GM18517 (cell line): ENCODE results near the gene RNGTT.
"Not testable (repeated sequence)": the region's sequence is repeated elsewhere in the genome, so short reads cannot be mapped to it uniquely, and the experiment has no call there.

Experiments used
- ATAC-seq: cut with Tn5 transposase; IDR thresholded peaks from one replicate; pipeline ENCODE4 v1.9.1; 2021; ENCODE audit warnings: mild to moderate bottlenecking, moderate library complexity; ENCODE audit not compliant: unreplicated experiment

RNGTT gene

GRCh38 chr6:88825856-88826255, 137.6 kb downstream of the RNGTT start:
- ATAC-seq = no peak

DNA sequence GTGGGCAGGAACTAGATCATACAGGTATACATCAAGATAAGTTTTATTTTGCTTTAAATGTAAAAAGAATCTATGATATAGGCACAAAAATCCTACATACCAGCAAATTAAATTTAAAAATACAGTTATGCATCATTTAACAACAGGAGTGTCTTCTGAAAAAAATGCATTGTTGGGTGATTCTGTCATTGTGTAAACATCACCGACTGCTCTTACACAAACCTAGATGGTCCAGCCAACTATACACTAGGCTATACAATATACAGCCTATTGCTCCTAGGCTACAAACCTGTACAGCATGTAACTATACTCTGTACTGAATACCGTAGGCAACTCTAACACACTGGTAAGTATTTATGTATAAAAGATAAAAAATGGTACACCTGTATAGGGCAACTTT, 139.4 kb downstream of the RNGTT start:
- no peak for ATAC-seq

DNA sequence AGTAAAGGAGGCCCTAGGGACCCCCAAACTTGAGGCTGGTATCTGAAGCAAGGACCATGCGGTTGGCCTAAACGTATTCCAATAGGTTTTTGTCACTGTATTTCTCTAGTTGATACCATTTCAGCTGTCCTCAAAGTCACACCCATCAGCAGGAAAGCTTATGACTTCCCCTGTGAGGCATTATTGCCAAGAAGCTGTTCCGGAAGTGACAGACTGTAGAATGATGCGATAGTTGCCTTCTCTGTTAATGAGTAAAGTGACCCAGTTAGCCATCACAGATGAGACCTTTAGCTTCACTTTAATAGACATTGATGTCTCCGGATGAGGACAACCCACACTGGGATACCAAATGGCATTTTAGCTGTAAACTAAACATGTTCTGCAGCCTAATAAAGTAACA, 147.9 kb downstream of the RNGTT start:
- no peak for ATAC-seq

DNA sequence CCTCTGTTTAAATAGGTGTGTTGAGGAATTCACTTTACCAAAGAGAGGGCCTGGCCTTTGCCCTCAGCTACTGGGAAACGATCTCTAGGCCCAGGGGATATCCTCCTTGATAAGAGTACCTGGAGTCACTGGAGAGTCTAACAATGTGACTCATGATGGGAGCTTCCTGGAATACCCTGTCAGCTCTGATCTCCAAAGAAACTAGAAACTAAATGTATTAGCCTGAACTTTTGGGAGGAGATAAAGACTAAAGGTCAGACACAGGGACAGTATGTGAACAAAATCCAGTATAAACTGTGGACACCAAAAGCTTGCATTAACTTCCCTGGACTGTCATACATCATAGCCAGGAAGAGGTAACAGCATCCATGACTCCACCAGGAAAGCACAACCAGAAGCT, 148.5 kb downstream of the RNGTT start:
- ATAC-seq = no peak

- no peak for ATAC-seq
These were observed 150.4 kb downstream of the RNGTT start for GRCh38 chr6:88813045-88813444.

- no peak for ATAC-seq
These were observed 152.7 kb downstream of the RNGTT start for GRCh38 chr6:88810701-88811100.

DNA sequence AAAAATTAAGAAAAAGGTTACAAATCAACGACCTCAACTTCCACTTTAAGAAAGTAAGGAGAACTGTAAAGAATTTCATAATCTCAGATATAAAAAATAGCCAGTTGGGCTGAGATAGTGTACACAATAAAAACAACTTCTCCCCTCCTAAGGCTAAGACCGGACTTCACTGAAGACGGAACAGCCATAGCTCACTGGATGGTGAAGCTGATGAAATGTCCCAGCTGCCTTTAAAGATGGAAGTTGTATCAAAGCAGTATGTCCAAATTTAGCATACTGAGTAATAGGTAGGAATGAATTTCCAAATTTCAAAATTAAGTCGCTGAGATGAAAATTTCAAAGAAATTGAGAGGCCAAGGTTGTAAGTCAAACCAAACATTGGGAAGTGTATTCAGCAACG, 153.3 kb downstream of the RNGTT start:
- ATAC-seq = no peak

- no peak for ATAC-seq
These were observed 155.0 kb downstream of the RNGTT start for GRCh38 chr6:88808381-88808780.

DNA sequence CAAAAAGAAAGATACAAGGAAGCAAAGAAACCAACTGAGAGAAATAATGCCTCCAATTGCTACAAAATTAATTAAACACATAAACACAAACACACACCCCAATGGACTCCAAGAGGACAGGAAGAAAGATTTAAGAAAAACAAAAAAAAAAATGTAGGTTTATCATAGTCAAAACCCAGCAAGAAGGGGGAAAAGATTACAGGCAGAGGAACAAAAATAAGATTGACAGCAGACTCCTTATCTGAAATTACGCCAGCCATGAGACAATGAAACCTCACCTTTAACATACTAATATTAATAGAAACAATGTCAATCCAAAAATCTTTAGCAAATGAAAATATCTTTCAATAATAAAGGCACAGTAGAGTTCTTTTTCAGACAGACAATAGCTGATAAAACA, 155.8 kb downstream of the RNGTT start:
- ATAC-seq = no peak

DNA sequence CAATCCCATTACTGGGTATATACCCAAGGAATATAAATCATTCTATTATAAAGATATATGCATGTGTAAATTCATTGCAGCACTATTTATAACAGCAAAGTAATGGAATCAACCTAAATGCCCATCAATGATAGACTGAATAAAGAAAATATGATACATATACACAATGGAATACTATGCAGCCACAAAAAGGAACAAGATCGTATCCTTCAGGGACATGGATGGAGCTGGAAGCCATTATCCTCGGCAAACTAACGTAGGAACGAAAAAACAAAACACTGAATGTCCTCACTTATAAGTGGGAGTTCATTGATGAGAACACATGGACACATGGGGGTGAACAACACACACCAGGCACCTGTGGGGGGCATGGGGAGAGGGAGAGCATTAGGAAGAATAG, 156.7 kb downstream of the RNGTT start:
- ATAC-seq = no peak

GRCh38 chr6:88804701-88805100, 158.7 kb downstream of the RNGTT start:
- ATAC-seq = no peak

DNA sequence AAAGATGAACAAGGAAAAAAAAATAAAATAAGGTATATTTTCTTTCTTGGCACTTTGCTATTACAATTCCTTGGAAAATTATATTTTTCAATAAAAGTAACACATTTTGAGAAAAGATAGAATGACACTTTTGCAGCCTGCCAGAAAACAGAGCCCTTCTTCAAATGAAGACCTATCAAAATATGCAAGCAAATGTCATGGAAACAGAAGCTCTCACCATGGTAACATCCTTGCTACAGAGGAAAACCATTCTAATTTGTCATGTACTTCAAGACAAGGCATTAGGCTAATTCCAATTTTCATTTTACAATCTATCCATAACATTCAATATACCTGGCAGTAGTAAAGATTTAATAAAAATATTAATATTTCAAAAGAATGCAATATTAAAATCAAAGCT, 177.9 kb downstream of the RNGTT start:
- ATAC-seq = no peak

- ATAC-seq = peak; percentile 79
These were observed 182.6 kb downstream of the RNGTT start for GRCh38 chr6:88780714-88781389.

GRCh38 chr6:88775866-88776571, 187.4 kb downstream of the RNGTT start:
- ATAC-seq = no peak

DNA sequence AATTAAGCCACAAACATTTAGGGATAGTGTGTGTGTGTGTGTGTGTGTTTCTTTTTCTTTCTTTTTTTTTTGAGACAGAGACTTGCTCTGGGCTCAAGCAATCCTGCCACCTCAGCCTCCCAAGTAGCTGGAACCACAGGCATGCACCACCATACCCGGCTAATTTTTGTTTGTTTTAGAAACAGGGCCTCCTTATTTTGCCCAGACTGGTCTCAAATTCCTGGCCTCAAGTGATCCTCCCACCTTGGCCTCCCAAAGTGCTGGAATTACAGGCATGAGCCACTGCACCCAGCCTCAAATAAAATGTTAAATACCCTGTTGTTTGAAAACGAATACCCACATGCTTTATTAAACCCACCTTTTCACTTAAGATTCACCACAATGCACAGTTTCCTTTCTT, 195.3 kb downstream of the RNGTT start:
- ATAC-seq = not testable (repeated sequence)

- no peak for ATAC-seq
These were observed 199.3 kb downstream of the RNGTT start for GRCh38 chr6:88764081-88764480.

- ATAC-seq = no peak
These were observed 200.3 kb downstream of the RNGTT start for GRCh38 chr6:88763160-88763559.

DNA sequence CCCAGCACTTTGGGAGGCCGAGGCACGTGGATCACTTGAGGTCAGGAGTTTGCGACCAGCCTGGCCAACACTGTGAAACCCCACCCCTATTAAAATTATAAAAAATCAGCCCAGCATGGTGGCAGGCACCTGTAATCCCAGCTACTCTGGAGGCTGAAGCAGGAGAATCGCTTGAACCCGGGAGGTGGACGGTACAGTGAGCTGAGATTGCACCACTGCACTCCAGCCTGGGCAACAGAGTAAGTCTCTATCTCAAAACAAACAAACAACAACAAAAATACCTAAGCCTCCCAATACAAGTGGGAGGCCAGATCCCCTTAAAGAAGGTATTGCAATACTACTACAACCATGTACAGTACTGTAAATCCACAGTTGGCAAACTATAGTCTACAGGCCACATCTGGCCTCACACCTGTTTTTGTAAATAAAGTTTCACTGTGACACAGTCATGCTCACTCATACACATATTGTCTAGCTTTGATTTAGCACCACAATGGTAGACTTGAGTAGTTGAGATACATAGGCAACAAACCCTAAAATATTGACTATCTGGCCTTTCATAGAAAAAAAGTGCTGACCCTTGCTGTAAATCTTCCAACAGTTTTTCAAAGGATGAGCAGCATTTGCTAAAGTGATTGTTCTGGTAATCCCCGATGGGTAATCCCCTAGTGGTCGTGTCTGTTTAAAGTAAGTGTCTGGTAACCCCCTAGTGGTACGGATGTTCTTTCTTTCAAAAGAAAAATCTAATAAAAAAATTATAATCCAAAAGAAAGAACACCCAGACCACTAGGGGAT, 202.0 kb downstream of the RNGTT start:
- ATAC-seq = peak; percentile 71

DNA sequence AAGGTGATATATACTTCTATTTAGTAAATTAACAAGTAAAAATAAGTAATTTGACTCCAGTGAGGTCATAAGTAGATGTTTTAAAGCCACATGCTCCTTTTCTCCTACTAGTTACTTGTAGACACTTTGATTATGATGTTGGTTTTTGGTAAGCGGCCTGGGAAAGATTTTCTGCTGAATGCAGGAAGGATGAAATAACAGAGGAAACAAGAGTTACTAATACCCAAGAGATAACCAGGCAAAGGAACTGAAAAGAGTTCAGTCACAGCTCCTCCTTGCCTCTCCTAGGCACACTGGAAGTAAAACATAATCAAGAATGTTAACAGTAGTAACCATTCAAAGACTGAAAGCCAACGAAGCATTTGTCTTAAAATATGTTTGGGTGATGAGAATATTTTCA, 203.3 kb downstream of the RNGTT start:
- ATAC-seq = no peak

DNA sequence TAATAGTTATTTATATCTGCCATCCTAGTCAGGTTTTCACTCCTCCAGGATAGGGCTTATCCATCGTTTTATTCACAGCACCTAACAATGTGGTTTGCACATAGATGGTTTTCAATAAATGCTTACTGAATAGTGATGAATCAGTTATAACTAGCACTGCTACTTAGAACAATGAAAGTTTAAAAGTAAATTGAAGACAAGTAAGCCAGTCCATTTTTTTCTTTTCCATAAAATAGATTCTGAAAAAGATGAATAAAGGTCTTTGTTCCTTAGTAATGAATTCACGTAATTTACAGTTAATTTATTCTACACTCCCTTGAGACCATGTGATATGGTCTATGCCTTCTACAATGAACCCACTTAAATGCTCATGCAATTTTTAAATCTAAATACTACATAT, 212.5 kb downstream of the RNGTT start:
- ATAC-seq = no peak

DNA sequence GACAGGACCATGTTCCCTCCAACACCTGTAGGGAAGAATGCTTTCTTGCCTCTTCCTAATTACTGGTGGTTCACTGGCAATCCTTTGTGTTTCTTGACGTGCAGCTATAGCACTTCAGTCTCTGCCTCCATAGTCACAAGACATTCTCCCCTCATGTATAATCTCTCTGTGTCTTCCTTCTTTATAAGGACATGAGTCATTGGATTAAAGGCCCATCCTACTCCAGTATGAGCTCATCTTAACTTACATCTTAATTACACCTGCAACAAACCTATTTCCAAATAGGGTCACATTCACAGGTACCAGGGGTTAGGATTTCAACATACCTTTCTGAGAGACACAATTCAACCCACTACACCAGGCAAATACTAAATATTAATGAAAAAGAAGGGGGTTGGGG, 213.6 kb downstream of the RNGTT start:
- no peak for ATAC-seq

- no peak for ATAC-seq
These were observed 215.3 kb downstream of the RNGTT start for GRCh38 chr6:88748141-88748540.
